GM12873 (cell line): ENCODE results near the gene ZBTB8A.
A peak's percentile ranks its signal among the peaks of the same experiment; 100 is the strongest.

Experiments used
- CTCF ChIP-seq: IDR thresholded peaks from 2 replicates; pipeline ENCODE4 v1.5.1; 2012; ENCODE audit warnings: low read depth, mild to moderate bottlenecking, moderate library complexity, low read length, control low read depth; ENCODE audit not compliant: insufficient read depth; ENCODE audit errors: missing control alignments

ZBTB8A gene

GRCh38 chr1:32611859-32612188 is 72.6 kb downstream of the ZBTB8A start:
- no peak for TF ChIP-seq CTCF

GRCh38 chr1:32612189-32612881 is 73.1 kb downstream of the ZBTB8A start:
- TF ChIP-seq CTCF: peak; percentile 37

GRCh38 chr1:32613472-32613871 is 74.2 kb downstream of the ZBTB8A start:
- no peak for TF ChIP-seq CTCF

GRCh38 chr1:32618673-32619221 is 79.5 kb downstream of the ZBTB8A start:
- TF ChIP-seq CTCF: no peak

- no peak for TF ChIP-seq CTCF
These were observed 80.7 kb downstream of the ZBTB8A start for GRCh38 chr1:32619701-32620485.

- TF ChIP-seq CTCF: no peak
These were observed 83.0 kb downstream of the ZBTB8A start for GRCh38 chr1:32622205-32622604.
